Measurements from ENCODE around the gene SEMA5A.

SEMA5A gene

DNA sequence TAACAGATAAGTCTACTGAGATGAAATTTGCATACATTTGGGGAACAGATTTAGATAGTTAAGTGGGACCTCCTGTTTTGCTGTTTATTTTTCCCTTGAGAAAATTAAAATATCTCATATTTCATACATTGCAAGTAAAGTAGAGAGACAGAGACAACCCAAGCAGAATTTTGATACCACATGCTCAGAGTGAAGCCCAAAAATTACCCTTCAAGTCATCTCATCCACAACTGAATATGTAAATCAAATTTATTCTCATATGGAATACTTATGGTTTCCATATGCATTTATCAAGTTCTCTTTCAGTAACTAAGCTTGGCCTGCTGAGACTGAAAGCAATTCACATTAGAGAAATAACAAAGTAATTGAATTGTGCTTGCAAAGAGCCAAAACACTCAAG lies 474.4 kb downstream of the SEMA5A start:
- DNase-seq (ENCODE audit: low spot score) (no peak), FAIRE-seq (no peak)

DNA sequence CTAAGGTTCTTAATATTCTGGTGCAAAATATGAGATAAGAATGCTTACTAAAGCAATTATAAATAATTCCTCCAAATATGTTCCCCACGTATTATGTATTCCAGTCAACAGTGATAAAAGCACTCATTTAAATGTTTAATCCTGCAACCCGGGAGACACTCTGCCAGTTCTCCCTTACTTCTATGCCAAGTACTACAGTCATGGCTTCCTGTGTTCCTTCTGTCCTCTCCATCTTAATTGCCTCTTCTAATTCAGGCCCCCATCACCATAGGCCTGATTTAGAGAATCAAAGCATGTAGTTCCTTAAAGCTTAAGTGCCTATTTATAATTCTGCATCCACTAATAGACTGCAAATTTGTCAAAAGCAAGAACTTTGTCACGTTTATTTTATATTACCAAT lies 474.8 kb downstream of the SEMA5A start:
- no peak for FAIRE-seq
- DNase-seq (ENCODE audit: low spot score), result no peak

GRCh38 chr5:9069650-9070049 lies 476.2 kb downstream of the SEMA5A start:
- FAIRE-seq (peak; percentile 99), DNase-seq (ENCODE audit: low spot score) (peak; percentile 100)

DNA sequence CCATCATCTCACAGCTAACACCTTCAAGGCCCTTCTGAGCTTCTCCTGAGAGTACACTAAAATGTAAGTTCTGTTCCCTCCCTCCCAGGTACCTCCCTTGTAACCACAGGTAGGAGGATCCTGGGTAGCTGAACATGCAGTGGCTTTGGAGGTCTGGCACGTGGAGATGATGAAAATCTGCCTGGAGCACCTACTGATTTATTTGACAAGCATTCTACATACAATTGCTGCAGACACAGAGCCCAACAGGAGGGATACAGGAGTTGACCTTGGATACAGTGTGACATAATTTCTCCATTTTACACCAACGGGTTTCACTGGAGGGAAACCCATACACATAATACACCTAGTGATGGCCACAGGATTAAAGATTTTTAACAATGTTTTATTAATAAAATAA lies 478.7 kb downstream of the SEMA5A start:
- no peak for FAIRE-seq
- DNase-seq (ENCODE audit: low spot score), result no peak

- FAIRE-seq (no peak), DNase-seq (ENCODE audit: low spot score) (no peak)
These were observed 479.5 kb downstream of the SEMA5A start for GRCh38 chr5:9066349-9066748.

GRCh38 chr5:9063615-9064245 lies 482.1 kb downstream of the SEMA5A start:
- DNase-seq (ENCODE audit: low spot score), result no peak
- no peak for FAIRE-seq

DNA sequence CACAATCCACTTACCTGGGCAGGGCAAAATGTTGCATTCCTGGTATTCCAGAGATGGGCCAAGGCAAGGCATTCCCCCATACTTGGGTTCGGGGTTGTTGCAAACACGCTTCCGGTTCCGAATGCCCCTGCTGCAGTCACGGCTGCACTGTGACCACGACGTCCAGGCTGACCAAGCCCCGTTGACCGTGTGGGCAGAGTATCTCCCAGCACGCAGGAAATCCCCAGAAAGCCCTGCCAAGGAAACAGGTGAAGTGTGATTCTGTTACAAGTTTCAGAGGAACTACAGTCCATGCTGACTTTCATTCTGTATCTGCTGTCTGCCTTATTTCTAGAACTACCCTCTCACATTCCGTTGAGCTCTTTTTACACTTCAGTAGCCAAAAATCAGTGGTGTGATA lies 483.0 kb downstream of the SEMA5A start:
- DNase-seq (ENCODE audit: low spot score), result peak; percentile 22
- FAIRE-seq, result no peak

DNA sequence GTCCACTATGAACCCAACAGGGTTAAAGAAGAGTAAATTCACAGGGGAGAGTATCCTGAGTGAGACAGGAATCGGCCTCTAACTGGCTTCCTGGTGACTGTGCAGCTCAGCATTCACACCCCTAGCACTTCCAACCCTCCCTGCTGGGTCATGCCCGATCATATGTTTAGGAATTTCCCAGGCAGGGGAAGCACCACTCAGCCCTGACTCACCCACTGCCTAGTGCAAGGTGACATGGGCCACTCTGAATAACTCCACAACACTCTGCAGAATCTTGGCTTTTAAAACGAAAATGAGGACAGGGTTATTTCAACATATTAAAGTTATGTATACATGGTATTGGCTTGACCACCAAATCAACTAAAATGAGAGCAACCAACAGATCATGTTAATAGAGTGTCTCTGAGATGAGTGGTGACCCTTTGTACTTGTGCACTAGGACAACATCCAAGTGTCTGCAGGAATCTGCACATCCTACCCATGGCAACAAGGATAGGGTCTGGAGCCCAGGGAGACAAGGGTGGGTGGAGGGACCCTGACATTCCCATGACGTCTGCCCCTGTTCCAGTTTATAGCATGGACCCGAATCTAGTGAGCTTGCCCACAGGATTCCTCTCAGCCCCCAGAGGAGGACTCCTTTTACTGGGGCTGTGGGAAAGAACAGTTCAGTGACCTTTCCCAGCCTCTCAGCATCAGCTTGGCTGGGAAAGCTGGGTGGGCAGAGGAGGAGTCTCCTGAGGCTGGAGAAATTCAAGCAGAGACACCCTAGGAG lies 485.8 kb downstream of the SEMA5A start:
- DNase-seq (ENCODE audit: low spot score), result peak; percentile 98
- FAIRE-seq, result peak; percentile 98

GRCh38 chr5:9058666-9059065 lies 487.2 kb downstream of the SEMA5A start:
- FAIRE-seq, result no peak
- no peak for DNase-seq (ENCODE audit: low spot score)

GRCh38 chr5:9058161-9058560 lies 487.7 kb downstream of the SEMA5A start:
- FAIRE-seq (no peak), DNase-seq (ENCODE audit: low spot score) (no peak)

GRCh38 chr5:9057406-9058000 lies 488.4 kb downstream of the SEMA5A start:
- no peak for DNase-seq (ENCODE audit: low spot score)

DNA sequence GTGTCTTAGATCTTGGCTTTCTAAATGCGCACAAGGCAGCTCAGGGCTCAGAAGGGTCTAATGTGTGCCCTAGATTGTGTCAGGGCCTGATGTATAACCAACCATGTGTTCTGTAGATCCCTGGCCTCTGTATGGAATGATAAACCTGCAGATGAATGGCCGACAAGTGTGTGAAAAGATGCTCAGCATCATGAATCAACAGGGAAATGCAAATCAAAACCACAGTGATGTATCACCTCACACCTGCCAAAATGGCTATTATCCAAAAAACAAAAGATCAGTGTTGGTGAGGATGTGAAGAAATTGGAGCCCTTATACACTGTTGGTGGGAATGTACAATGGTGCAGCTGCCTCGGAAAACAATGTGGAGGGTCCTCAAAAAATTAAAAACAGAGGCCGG lies 489.8 kb downstream of the SEMA5A start:
- DNase-seq (ENCODE audit: low spot score) (no peak), FAIRE-seq (no peak)

More at GRCh38 chr5:9057406-9058000, 488.4 kb downstream of the SEMA5A start:
- FAIRE-seq, result no peak

GRCh38 chr5:9054821-9055589 lies 490.9 kb downstream of the SEMA5A start:
- DNase-seq (ENCODE audit: low spot score) (no peak), FAIRE-seq (no peak)

- DNase-seq (ENCODE audit: low spot score) (no peak), FAIRE-seq (no peak)
These were observed 491.6 kb downstream of the SEMA5A start for GRCh38 chr5:9054322-9054721.

GRCh38 chr5:9052421-9052820 lies 493.5 kb downstream of the SEMA5A start:
- FAIRE-seq (no peak), DNase-seq (ENCODE audit: low spot score) (no peak)

GRCh38 chr5:9051779-9052178 lies 494.1 kb downstream of the SEMA5A start:
- FAIRE-seq, result no peak
- DNase-seq (ENCODE audit: low spot score), result no peak

DNA sequence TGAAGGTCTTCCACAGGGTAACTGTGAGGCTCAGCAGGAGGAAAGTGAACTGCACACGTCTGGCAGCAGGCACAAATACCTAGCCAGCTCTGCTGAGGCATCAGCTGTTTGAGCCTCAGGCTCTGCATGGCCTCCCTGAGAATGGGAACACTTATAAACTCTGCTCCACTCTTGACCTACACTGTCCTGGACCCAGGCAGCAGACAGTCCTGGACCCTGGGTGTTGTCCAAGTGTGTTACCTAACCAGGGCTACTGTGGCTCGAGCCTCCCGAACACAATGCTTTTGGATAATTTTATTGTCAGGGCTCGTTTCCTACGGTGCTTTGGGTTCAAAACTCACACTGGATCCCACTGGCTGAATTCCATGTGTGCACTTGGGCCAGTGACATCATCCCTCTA lies 497.9 kb downstream of the SEMA5A start:
- DNase-seq (ENCODE audit: low spot score), result no peak
- no peak for FAIRE-seq

DNA sequence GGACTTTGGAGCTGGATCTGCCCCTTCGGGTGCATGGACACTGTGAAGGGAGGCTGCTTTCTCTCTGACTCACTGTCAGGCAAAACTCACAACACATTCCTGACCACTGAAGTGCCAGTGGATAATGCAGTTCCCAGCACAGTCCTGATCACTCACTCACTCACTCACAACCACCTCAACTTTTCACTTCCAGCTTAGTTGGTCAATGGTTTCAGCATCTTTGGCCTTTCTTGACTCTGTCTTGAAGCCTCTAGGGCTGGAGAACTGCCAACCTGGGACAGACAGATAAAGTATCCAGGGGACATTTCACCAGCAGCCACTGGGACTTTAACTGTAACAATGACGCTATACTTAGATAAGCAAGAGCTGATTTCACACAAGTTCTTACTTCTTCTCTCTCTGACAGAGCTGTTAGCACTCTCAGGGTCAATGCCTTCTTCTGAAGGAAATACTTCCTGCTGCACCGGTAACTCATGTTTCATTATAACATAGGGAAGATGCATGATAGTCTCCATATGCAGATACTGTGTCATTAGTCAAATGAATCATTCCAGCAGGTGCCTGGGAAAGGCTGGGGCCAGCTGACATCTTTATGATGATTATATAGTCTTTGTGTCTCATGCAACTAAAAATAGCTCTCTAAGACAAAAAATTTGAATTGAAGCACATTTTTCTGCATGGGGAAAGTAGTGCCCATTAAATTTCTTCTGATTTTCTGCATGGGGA lies 499.0 kb downstream of the SEMA5A start:
- DNase-seq (ENCODE audit: low spot score), result peak; percentile 100
- peak; percentile 99 for FAIRE-seq

DNA sequence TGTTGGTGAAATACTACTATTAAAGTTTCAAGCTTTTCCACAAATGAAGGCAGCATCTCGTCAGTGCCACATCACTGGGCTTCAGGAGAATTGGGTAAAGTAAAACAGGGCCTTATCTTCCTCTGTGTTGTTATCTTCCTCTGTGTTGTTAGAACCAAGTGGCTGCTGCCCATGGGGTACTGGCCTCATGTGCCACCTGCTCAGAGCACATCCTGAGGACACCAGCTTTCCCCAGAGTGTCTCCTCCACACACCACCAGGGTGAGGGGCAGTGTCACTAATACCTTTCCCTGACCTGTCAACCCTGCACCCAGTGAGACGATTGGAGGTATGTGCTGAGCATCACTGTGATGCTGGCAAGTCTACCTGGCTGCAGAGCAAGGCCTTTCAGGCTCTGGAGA lies 499.9 kb downstream of the SEMA5A start:
- FAIRE-seq, result no peak
- DNase-seq (ENCODE audit: low spot score), result no peak

GRCh38 chr5:9042241-9042640 lies 503.6 kb downstream of the SEMA5A start:
- FAIRE-seq (no peak), DNase-seq (ENCODE audit: low spot score) (no peak)

DNA sequence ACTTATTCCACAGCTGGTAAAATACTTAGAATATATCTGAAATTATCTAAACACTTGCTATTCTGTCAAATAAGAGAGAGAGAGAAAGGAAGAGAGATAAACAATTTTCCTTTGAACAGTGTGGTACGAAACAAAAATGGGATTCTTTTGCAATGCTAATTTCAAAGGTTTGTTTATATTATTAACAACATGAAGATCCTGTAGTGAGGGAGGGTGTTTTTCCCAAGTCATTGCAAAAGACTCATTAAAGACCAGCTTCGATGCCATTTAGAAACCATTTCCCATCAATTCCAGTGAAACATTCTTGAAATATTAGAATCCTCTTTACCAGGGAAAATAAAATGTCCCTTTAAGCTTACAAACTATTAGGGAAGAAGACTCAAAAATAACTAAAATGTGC lies 505.4 kb downstream of the SEMA5A start:
- DNase-seq (ENCODE audit: low spot score) (no peak), FAIRE-seq (no peak)

Measured in RCC 7860 (cell line).